Central memory CD8-positive, alpha-beta T cell (primary cell): ENCODE results near the gene CLEC12A.
A peak's percentile ranks its signal among the peaks of the same experiment; 100 is the strongest.

Experiments
- ATAC-seq: fragments of 150-1000 bp; cut with Tn5 transposase; replicated peaks from 2 replicates; pipeline ENCODE4 v1.10.0; 2022; ENCODE audit warnings: mild to moderate bottlenecking, moderate FRiP score, moderate number of reproducible peaks; ENCODE audit not compliant: poor library complexity, severe bottlenecking; ENCODE audit errors: extremely low read depth
- DNase-seq, 2 donors: peaks; one replicate each; pipeline ENCODE4 v3.0.0; 2021; ENCODE audit warnings: low spot score in 2 of 2
- H3K27ac Mint-ChIP-seq: one replicate; pipeline ENCODE4 v1.8.0; 2022; ENCODE audit warnings: low read depth, mild to moderate bottlenecking, moderate library complexity, mixed read lengths
- H3K27me3 Mint-ChIP-seq: one replicate; pipeline ENCODE4 v1.8.0; 2022; ENCODE audit warnings: mixed read lengths
- H3K36me3 Mint-ChIP-seq: one replicate; pipeline ENCODE4 v1.8.0; 2022; ENCODE audit warnings: mild to moderate bottlenecking, moderate library complexity, mixed read lengths; ENCODE audit not compliant: insufficient read depth
- H3K4me1 Mint-ChIP-seq: one replicate; pipeline ENCODE4 v1.8.0; 2022; ENCODE audit warnings: mixed read lengths
- H3K4me3 Mint-ChIP-seq: one replicate; pipeline ENCODE4 v1.8.0; 2022; ENCODE audit warnings: mild to moderate bottlenecking, moderate library complexity, mixed read lengths
- H3K9me3 Mint-ChIP-seq: one replicate; pipeline ENCODE4 v1.8.0; 2022; ENCODE audit warnings: mixed read lengths

Gene CLEC12A

GRCh38 chr12:9971181-9971580 lies at the start of gene CLEC12A:
CLEC12A (plus strand) TSS chr12:9971409; CDS start chr12:9971597, 188 bp downstream.
- ATAC-seq (no peak), DNase-seq (no peak)
- Mint-ChIP-seq H3K36me3 (no peaks in the 10 kb centered on the region), H3K27me3 (peaks cover 25% of the 10 kb centered on the region), H3K4me3 (no peak within 1 kb of the TSS), H3K27ac (no peak within 1 kb of the TSS), H3K9me3 (no peaks in the 10 kb centered on the region), H3K4me1 (no peaks in the 10 kb centered on the region)

- H3K27ac Mint-ChIP-seq, result no peak overlapping the region
- ATAC-seq (no peak), DNase-seq (no peak)
- no peaks in the 10 kb centered on the region for H3K27me3 Mint-ChIP-seq
- peaks cover 5% of the 10 kb centered on the region for H3K4me1 Mint-ChIP-seq
- H3K36me3 Mint-ChIP-seq, result no peaks in the 10 kb centered on the region
- H3K9me3 Mint-ChIP-seq, result no peaks in the 10 kb centered on the region
- no peak overlapping the region for H3K4me3 Mint-ChIP-seq
Observed at GRCh38 chr12:9922429-9922828, 48.8 kb upstream of the CLEC12A start.

GRCh38 chr12:9925705-9926393 lies 45.4 kb upstream of the CLEC12A start:
- H3K4me1 Mint-ChIP-seq, result peaks cover 5% of the 10 kb centered on the region
- no peak overlapping the region for H3K27ac Mint-ChIP-seq
- H3K9me3 Mint-ChIP-seq, result no peaks in the 10 kb centered on the region
- peaks cover 1% of the 10 kb centered on the region for H3K36me3 Mint-ChIP-seq
- no peak for ATAC-seq
- DNase-seq, result no peak
- peaks cover 10% of the 10 kb centered on the region for H3K27me3 Mint-ChIP-seq
- H3K4me3 Mint-ChIP-seq, result peak overlapping the region; percentile 57

- Mint-ChIP-seq H3K27ac (no peak overlapping the region), H3K4me1 (peaks cover 5% of the 10 kb centered on the region), H3K9me3 (no peaks in the 10 kb centered on the region), H3K4me3 (no peak overlapping the region), H3K36me3 (peaks cover 1% of the 10 kb centered on the region), H3K27me3 (peaks cover 20% of the 10 kb centered on the region)
- ATAC-seq, result no peak
- DNase-seq, result no peak
Observed at GRCh38 chr12:9926876-9927275, 44.3 kb upstream of the CLEC12A start.

GRCh38 chr12:9928607-9929006 lies 42.6 kb upstream of the CLEC12A start:
- Mint-ChIP-seq H3K27me3 (peaks cover 33% of the 10 kb centered on the region), H3K27ac (no peak overlapping the region), H3K4me3 (no peak overlapping the region)

GRCh38 chr12:9931245-9931644 lies 40.0 kb upstream of the CLEC12A start:
- H3K36me3 Mint-ChIP-seq, result peaks cover 5% of the 10 kb centered on the region
- DNase-seq (no peak), ATAC-seq (no peak)
- no peak overlapping the region for H3K4me3 Mint-ChIP-seq
- no peaks in the 10 kb centered on the region for H3K9me3 Mint-ChIP-seq
- peaks cover 33% of the 10 kb centered on the region for H3K27me3 Mint-ChIP-seq
- no peak overlapping the region for H3K27ac Mint-ChIP-seq
- H3K4me1 Mint-ChIP-seq, result no peaks in the 10 kb centered on the region

More at GRCh38 chr12:9928607-9929006, 42.6 kb upstream of the CLEC12A start:
- ATAC-seq (no peak), DNase-seq (no peak)
- H3K4me1 Mint-ChIP-seq, result peaks cover 5% of the 10 kb centered on the region
- H3K9me3 Mint-ChIP-seq, result no peaks in the 10 kb centered on the region
- H3K36me3 Mint-ChIP-seq, result peaks cover 3% of the 10 kb centered on the region

GRCh38 chr12:9932270-9932669 lies 38.9 kb upstream of the CLEC12A start, which contains the start of gene CLEC2A:
CLEC2A (minus strand) TSS chr12:9932370; CDS start chr12:9932329, 41 bp downstream.
- Mint-ChIP-seq H3K4me1 (no peaks in the 10 kb centered on the region), H3K27ac (no peak within 1 kb of the TSS), H3K27me3 (peaks cover 33% of the 10 kb centered on the region), H3K9me3 (no peaks in the 10 kb centered on the region), H3K4me3 (no peak within 1 kb of the TSS), H3K36me3 (peaks cover 5% of the 10 kb centered on the region)
- DNase-seq, result no peak
- no peak for ATAC-seq

DNA sequence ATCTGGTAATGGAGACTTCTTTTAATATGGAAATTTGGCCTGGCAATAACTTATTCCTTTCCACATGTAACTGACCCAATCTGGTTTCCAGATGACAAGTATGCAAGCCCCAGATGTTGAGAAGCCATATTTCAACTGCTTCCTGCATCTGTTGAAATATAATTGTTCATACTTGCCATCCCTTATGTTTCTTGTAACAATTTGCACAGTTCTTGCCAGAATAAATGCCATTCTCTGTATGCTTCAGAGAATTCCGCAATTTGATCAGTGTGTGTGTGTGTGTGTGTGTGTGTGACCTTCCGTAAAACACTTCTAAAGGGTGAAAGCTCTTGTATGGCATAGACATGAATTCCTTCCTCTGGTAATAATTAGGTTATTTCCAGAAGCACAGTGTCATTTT lies 37.3 kb upstream of the CLEC12A start:
- no peak for DNase-seq
- Mint-ChIP-seq H3K4me1 (no peaks in the 10 kb centered on the region), H3K9me3 (no peaks in the 10 kb centered on the region), H3K27me3 (peaks cover 37% of the 10 kb centered on the region), H3K4me3 (no peak overlapping the region), H3K36me3 (peaks cover 5% of the 10 kb centered on the region), H3K27ac (no peak overlapping the region)
- ATAC-seq, result no peak

- Mint-ChIP-seq H3K36me3 (peaks cover 5% of the 10 kb centered on the region), H3K27ac (no peak overlapping the region), H3K4me3 (no peak overlapping the region), H3K9me3 (no peaks in the 10 kb centered on the region), H3K4me1 (no peaks in the 10 kb centered on the region), H3K27me3 (peaks cover 46% of the 10 kb centered on the region)
- no peak for ATAC-seq
- DNase-seq, result no peak
Observed at GRCh38 chr12:9935026-9935425, 36.2 kb upstream of the CLEC12A start.

GRCh38 chr12:9936591-9936990 lies 34.6 kb upstream of the CLEC12A start:
- Mint-ChIP-seq H3K9me3 (no peaks in the 10 kb centered on the region), H3K4me1 (no peaks in the 10 kb centered on the region), H3K36me3 (peaks cover 3% of the 10 kb centered on the region), H3K4me3 (no peak overlapping the region), H3K27ac (no peak overlapping the region), H3K27me3 (peaks cover 44% of the 10 kb centered on the region)
- ATAC-seq (no peak), DNase-seq (no peak)

DNA sequence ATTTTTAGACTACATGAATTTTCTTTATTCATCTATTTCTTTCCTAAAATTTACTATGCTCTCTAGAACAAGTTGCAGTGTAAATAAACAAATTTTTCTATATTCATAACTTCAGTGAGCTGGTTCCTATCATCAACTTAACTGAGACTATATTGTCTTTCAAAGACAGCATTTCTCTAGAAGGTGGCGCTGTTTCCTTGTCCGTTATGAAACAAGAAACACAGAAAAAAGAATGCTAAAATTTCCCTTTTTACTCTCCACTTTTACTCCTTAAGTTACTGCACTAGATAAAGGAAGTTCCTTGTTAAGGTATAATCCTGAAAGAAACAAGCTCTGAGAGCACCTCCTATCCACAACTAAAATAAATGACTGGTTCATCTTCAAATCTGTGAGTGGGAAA lies 30.8 kb upstream of the CLEC12A start:
- ATAC-seq, result no peak
- DNase-seq, result no peak
- Mint-ChIP-seq H3K27ac (no peak overlapping the region), H3K9me3 (no peaks in the 10 kb centered on the region), H3K27me3 (peaks cover 28% of the 10 kb centered on the region), H3K4me1 (peaks cover 11% of the 10 kb centered on the region), H3K36me3 (peaks cover 1% of the 10 kb centered on the region), H3K4me3 (no peak overlapping the region)

GRCh38 chr12:9941838-9942237 lies 29.4 kb upstream of the CLEC12A start:
- Mint-ChIP-seq H3K36me3 (no peaks in the 10 kb centered on the region), H3K9me3 (no peaks in the 10 kb centered on the region), H3K4me1 (peaks cover 11% of the 10 kb centered on the region), H3K4me3 (no peak overlapping the region), H3K27ac (no peak overlapping the region), H3K27me3 (peaks cover 28% of the 10 kb centered on the region)
- DNase-seq (no peak), ATAC-seq (no peak)

DNA sequence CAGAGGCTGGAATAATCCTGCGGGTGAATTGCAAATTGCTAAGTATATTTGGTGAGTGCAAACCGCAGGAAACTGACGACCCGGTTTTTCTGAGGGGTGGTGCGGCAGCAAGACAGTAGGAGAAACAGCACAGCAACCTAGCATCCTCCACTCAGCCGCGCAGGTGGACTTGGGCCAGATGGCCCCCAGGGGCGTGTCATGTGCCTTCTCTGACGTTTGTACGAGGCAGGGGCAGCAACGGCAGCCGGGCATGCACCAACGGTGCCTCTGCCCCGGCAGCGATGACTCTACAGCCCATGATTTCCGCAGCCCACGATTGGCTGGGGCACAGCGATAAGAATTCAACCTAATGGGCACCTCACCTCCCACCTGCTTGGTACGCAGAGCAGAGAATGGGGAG lies 28.0 kb upstream of the CLEC12A start:
- Mint-ChIP-seq H3K9me3 (no peaks in the 10 kb centered on the region), H3K36me3 (peaks cover 2% of the 10 kb centered on the region), H3K4me1 (peaks cover 17% of the 10 kb centered on the region), H3K27ac (no peak overlapping the region), H3K4me3 (peak overlapping the region; percentile 60), H3K27me3 (peaks cover 28% of the 10 kb centered on the region)
- ATAC-seq (peak; percentile 56), DNase-seq (no peak)
